ENCODE measurements around the gene SH3PXD2A.

SH3PXD2A gene

GRCh38 chr10:103683851-103684250 is 171.5 kb downstream of the SH3PXD2A start:
- DNase-seq, result no peak

DNA sequence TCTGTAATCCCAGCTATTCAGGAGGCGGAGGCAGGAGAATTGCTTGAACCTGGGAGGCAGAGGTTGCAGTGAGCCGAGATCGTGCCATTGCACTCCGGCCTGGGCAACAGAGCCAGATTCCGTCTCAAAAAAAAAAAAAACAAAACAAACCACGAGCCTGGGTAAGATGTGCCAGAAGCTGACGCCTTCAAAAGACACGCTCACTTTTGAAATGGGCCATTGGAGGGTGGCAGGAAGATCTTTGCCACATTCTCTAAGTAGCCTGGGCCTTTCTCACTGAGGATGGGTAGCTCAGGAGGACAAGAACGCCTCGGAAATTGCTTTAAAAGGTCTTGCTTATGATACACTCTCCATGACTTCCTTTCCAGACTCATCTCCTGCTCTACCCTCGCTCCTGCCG is 172.7 kb downstream of the SH3PXD2A start:
- DNase-seq, result no peak

DNA sequence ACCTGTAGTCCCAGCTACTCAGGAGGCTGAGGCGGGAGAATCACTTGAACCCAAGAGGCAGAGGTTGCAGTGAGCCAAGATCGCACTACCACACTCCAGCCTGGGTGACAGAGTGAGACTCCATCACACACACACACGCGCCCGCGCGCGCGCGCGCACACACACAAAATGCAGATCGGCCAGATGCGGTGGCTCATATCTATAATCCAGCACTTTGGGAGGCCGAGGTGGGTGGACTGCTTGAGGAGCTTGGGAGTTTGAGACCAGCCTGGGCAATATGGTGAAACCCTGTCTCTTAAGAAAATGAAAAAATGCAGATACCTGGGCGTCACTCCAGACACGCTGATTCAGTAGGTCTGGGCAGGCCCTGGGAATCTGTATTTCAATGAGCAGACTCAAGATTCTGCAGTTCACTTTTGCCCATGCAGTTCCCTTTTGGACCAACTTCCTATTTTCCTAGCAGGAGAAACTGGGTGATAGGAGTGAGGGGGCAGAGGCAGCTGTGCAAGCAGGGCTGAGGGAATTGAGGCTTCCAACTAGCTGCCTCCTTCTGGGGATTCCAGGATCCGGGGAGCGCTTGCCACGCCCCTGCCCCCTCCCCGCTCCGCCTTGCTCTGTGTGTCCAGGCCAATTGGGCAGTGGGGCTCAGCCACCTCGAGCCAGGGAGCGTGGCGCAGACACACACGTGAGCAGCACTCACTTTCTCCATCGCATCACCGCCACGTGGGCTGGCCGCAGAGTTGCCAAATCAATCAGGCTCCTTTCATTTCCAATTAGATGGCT is 173.6 kb downstream of the SH3PXD2A start:
- DNase-seq, result no peak

DNA sequence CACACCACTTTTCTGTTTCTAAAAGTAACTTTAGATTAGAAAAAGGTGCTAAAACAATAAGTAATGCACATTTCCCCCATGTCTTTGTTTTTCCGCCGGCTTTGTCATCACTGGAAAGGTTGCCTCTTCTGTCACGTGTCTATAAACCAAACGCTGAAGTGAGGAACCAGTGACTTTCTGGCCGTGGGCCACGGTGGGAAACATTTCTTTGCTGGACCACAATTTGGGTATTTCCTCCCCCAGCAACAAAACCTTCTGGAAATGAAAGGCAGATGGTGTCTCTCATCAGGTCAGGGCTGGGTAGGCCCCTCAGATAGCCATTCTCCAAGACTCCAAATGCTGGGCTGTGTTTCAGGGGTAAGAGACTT is 174.5 kb downstream of the SH3PXD2A start:
- no peak for DNase-seq

GRCh38 chr10:103679096-103679790 is 176.1 kb downstream of the SH3PXD2A start:
- DNase-seq, result peak in 3 of 14 donors; percentile 10 to 44 (median 18)

DNA sequence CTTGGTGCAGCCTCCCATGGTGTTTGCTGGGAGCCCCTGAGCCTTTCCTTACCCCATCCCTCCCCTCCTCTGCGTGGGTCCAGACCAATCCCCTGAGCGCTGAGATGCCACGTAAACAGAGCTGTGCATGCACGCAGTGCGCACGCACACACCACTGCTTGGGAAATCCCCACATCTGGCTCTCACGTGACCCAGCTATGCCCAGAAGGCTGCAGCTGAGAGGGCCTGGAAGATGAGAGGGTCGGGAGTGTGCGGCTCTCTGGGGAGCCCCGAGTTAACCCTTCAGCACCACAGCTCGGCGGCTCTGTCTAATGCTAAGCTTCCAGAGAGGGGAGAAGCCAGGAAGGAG is 177.2 kb downstream of the SH3PXD2A start:
- peak in 12 of 14 donors; percentile 4 to 78 (median 52) for DNase-seq

GRCh38 chr10:103677486-103678177 is 177.7 kb downstream of the SH3PXD2A start:
- DNase-seq, result no peak

DNA sequence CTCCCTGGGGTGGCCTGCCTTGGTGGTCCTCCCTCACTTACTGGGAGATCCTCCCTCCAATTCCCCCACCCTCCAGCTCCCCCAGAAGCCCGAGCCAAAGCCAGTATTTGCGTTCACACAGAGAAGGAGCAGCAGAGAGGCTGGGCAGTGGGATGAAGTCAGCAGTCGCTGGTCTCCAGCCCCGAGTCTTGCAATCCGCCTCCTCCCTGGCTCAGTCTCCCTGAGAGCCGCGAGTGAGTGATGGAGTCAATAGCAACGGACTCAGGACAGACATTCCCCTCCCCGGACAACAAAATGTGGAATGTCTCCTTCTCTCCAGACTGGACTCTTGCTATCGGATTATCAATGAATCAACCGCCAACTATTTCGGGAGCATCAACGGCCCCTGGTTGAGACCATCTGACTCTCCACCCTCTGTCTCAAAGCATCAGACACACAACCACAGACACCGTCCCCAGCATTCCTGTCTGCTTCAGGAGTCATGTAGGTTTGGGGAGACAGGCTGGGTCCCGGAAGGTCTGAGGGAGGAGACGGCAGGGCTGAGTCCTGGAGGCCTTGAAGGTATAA is 178.4 kb downstream of the SH3PXD2A start:
- peak in 4 of 14 donors; percentile 12 to 32 (median 24) for DNase-seq

DNA sequence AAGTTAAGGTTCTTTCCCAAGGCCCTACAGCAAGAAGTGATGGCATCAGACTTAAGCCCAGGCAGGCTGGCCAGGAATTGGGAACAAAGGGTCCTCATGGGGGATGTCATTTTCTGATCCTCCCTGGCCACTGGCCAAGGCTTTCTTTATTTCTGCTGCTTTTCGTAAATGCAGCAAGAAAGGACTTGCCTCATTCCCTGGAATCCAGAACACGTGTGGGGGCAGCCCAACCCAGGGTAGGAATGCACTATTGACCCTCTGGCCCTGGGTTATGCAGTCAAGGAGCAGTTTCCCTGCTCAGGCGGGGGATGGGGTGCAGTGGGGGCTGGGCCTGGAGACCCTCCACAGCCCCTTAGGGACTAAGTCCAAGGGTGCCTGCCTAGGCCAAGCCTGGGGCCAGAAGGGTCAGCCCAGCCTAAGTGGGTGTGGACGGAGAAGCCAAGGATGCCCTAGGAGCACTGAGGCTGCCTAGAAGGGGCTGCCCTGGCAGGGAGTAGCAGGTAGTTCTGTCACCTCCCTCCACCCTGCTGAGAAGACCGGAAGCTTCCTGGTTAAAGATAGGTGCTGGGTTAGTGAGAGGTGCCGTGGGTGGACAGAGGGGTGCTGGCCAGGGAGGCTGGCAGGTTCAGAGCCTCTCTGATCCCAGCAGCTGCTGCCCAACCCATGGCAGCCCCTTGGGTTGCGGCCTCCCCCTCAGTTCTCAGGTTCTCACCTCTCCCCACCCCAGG is 179.2 kb downstream of the SH3PXD2A start:
- DNase-seq, result peak in 1 of 14 donors; percentile 23

DNA sequence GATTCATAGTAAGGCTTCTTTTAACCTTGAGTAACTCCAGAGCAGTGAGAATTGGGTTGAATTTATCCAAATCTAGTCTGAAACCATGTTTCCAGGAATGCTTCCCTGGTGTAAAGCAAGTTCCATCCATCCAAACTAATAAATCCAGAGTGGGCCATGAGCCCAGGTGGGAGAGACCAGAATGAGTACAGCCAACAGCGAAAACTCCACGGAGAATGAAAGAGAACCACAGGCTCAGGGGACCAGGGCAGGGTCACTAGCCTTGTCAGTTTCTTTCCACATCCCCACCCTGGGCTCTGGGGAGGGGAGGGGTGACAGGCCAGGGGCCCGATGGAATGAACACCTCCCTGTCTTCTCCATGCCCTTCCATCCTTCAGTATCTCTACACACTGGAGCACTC is 181.8 kb downstream of the SH3PXD2A start:
- DNase-seq, result no peak

DNA sequence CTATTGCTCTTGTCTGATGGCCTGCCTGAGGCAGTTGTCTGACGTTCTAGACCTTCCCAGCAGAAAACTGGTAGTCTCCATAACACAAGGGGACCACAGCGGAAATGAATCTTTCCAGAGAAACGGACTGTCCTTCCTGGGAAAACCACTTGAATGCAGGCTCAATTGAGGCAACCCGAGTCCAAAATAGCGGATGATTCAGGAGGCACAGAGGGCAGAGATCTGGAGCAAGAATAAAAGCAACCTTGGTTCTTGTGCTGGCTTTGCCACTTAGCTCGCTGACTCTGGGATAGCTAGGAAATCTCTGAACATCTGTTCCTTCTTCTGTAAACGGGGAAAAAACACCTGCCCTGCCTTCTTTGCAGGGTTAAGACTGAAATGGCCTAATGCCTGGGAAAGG is 183.0 kb downstream of the SH3PXD2A start:
- no peak for DNase-seq

- no peak for DNase-seq
These were observed 184.1 kb downstream of the SH3PXD2A start for GRCh38 chr10:103671126-103671895.

DNA sequence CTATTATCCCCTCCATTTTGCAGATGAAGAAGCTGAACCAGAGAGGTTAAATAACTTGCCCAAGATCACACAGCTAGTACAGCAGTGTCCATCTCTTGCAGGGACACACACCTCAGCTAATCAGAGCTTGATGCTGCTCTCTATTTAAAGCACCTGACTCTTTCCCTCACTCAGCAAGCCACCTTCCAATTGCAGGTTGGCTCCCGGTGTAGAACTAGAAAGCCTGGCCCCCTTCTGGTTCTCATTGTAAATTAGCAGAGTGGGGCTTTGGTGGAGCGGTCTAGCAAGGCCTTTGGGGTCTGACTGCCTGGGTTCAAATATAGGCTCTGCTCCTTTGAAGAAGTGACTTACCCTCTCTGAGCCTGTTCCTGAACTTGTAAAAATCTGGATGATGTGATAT is 185.4 kb downstream of the SH3PXD2A start:
- no peak for DNase-seq

- no peak for DNase-seq
These were observed 186.0 kb downstream of the SH3PXD2A start for GRCh38 chr10:103669243-103669929.

DNA sequence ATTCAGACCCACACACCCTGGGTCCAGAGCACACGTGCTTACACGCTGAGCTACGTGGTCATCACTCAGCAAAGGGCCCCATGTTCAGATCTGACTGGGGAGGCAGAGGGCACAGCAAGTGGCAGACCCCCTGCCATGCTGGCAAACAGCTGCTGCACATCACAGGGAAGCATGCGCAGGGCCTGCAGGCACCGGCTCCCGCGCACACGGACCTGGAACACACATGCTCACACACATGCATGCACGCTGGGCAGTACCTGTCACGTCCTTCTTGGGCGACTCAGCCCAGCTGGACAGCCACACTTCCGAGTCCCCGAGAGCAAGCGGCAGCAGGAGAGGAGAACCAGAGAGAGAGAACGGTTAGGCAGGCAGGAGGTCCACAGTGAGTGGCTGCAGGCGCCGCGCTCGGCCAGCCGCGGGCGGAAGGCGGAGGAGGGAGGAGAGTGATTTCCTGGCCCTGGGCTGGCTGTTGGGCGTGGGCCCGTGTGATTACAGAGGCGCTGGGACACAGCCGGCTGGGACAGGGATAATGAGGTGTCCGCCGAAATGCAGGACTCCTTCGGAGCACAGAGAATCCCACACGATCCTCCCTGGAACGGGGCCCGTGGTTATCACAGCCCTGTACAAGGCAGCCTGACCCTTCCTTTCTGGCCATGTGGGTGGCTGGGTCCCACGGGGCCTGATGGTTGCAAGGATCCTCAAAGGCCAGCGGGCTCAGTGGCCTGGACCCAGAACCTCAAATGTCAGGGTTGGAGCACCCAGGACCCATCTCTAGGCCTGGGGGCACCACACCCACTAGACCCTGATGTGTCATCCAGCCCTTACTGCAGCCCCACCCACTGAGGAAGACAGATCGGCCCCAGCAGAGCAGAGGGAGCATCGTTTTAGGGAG is 186.8 kb downstream of the SH3PXD2A start:
- DNase-seq, result peak in 6 of 14 donors; percentile 5 to 25 (median 12)

DNA sequence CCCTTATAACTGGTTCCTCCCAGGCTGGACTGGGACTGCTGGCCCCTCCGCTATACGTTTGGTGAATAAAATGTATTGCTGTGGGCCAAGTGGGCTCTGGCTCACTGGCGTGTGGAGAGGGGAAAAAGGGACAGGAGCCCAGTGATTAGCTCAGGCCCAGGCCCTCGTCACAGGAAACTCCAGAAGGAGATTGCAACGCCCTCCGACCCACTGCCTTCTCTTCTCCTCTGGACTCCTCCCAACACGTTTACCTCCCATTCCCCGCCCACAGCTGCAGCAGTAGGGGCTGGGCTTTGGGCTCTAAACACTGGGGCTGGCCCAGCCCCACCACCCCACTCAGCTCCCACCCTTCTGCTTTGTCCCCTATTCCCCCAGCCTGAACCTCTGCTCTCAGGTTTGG is 188.0 kb downstream of the SH3PXD2A start:
- no peak for DNase-seq

GRCh38 chr10:103666762-103667150 is 188.6 kb downstream of the SH3PXD2A start:
- no peak for DNase-seq

GRCh38 chr10:103666087-103666761 is 189.2 kb downstream of the SH3PXD2A start:
- DNase-seq, result peak in 2 of 14 donors; percentile 12 to 18

- DNase-seq, result no peak
These were observed 190.1 kb downstream of the SH3PXD2A start for GRCh38 chr10:103665162-103665889.
